Stimulated activated CD8-positive, alpha-beta memory T cell treated with anti-CD3 and anti-CD28 coated beads, Interleukin-7, amount 100 ng/mL, for 24 hours (primary cell): ENCODE measurements around the gene CFAP161.
"Not testable (repeated sequence)": the region's sequence is repeated elsewhere in the genome, so short reads cannot be mapped to it uniquely, and the experiment has no call there.

Experiments used
- DNase-seq: peaks from one replicate; pipeline ENCODE4 v3.0.0-alpha.2; 2020; ENCODE audit warnings: low read depth

The CFAP161 gene

DNA sequence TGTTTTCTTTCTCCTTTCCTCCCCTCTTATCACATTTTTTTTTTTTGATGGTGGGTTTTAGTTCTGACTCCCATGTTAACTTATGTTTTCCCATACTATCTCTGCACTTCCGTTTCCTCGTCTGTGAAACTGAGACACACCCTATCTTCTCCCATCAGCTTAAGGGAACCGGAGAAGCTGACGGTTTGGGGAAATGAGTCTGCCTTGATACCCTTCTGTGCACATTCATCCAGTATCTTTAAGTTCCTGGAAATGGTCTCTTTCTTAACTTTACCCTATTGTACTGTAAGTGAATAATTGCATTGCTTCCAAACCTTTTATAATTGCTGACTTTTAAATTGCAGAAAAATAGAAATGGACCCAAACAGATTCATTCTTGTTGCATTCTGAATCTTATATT lies 26.2 kb upstream of the CFAP161 start:
- no peak for DNase-seq

- no peak for DNase-seq
Measured at GRCh38 chr15:81108427-81108826, 25.6 kb upstream of the CFAP161 start.

DNA sequence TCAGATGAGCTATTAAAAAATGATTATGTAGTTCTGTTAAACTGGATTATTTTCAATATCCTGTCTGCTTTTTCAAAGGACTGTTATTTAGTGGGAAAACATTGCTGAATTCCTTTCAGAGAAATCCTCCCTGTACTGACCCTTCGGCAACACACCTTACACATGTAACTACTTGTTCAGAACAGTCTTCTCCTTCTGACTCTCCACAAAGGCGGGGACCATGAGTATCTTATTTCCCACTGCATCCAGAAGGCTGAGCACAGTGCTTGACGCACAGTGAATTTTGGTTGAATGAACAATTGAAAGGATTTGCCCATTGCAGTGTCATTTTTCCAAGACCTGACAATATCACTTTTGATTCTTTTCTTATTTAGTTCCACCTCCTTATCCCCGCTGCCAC lies 23.1 kb upstream of the CFAP161 start:
- no peak for DNase-seq

GRCh38 chr15:81111510-81112470 lies 22.3 kb upstream of the CFAP161 start:
- DNase-seq: no peak

DNA sequence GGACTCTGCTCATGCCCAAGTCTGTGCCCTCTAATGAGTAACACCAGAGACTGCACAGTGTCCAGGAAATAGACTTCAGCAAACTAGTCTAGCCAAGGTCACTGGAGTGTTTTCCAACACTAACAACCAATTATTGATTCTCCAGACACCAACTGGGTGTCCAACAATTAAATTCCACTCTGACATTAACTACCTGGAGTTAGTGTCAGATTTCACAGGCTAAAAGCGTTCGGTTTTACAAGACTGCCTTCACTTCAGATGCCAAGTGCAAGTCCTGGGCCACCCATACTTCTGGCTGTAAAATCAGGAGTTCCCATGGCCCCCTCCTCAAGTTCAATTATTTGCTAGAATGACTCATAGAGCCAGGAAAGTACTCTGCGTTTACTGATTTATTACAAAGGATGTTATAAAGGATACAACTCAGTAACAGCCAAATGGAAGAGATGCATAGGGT lies 20.8 kb upstream of the CFAP161 start:
- DNase-seq: no peak

DNA sequence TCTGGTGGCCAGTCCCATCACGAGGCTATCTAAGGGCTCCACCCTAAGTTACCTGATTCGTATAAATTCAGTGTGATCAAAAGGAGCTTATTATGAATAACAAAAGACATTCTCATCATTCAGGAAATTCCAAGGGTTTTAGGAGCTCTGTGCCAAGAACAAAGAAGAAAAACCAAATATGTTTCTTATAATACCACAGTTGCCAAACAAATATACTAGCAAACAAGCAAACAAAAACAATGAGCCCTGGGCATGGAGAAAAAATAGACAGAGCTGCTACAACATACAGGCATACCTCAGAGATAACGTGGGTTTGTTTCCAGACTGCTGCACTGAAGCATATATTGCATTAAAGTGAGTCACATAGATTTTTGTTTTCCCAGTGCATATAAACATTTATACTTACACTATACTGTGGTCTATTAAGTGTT lies 20.2 kb upstream of the CFAP161 start:
- no peak for DNase-seq

DNA sequence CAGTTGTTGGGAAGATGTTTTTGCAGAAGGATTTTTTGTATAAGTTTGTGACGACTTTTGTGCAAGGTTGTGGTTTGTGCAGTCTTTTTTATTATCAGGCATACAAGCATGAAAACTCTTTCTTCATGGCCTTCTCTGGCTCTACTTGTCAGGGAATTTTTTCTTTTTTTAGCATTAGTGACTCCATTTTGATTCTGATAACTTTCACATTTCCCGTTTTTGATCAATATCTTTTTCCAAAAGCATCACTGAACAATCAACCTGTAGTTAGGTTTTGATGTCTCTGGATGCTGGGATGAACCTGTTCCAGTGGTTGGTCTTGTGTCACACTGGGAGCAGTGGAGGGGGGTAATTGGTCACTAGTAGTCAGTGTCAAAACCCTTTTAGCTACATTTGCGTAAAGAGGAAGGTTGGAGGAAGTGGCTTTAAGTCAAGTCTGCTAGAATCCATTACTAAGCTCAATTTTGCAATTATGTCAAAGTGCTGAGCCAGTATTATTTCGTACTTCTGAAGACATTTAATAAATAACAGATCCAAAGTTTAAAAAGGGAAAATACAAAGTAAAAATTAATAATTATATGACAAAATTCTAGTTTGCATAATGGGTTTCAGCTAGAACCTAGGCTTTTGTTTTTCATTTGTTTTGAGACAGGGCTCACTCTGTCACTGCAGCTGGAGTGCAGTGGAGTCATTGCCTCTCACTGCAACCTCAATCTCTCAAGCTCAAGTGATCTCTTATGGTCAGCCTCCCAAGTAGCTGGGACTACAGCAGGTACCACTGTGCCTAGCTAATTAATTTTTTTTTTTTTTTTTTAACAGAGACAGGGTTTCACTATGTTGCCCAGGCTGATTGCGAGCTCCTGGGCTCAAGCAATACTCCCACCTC lies 18.8 kb upstream of the CFAP161 start:
- no peak for DNase-seq

DNA sequence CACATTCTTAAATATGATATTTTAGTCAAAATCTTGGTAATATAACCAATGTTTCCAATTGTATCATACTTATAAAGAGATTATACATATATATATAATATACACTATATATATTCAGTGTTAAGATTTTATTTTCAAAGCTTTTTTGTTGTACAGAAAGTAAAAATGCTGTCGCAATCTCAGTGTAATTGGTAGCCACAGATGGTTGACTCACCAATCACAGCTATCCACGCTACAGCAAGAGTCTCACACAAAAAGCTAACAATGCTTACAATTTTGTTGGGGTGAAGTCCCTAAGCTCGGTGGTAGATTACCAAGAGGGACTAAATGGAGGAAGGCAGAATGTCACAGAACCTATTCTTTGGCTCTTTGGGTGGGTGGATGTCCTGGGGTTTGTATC lies 16.9 kb upstream of the CFAP161 start:
- DNase-seq: no peak

DNA sequence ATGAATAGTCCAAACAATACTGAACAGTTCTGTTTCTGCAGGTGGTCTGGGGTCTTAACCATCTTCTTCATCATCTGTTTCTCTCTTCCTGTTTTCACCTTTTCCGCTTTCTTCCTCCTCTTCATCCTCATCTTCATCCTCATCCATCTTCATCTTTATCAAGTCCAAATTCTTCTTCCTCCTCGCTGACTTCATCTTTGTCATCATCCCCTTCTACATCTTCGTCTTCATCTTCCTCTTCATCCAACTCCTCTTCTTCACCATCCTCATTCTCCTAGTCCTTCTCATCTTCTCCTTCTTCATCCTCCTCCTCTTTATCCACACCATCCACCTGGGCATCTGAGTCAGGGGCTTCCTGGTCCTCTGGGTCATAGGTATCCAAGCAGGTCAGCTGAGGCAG lies 16.5 kb upstream of the CFAP161 start:
- DNase-seq: no peak

DNA sequence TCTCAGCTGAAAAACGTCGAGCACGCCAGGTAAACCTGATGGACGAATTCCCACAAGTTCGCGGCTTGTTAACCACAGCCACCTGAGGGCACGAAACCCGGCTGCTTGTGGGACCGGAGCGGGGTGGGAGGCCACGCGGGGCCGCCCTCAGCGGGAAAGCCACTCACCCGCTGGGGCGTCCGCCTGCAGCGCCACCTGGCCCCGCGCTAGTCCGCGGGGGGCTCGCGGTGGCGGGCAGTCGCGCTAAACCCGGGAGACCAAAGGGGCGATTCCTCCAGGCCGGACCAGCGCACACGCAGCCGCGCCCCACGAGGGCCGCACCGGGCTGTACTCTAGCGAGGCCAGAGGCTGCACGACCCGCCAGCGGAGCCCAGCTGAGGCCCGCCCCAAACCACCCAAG lies 15.7 kb upstream of the CFAP161 start:
- DNase-seq: no peak

- no peak for DNase-seq
Measured at GRCh38 chr15:81120069-81120468, 14.0 kb upstream of the CFAP161 start.

DNA sequence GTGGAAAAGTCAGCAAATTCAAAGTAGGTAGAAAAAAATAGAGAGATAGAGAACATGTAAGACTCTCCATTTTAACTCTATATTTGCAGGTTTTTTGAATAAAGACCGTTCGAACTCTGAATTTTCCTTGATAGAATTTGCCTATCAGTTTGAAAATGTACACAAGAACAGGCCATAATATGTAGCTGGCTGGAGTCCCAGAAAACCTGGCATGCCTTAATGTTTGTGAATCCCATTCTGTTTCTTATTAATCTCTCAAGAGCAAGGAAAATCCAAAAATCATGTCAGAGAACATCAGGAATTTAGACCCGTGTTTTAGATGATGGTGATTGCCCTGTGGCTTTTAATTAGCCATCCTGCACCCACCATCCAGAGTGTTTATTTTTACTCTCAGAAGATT lies 7.2 kb upstream of the CFAP161 start:
- no peak for DNase-seq

GRCh38 chr15:81141478-81141877 lies 7.4 kb downstream of the CFAP161 start:
- DNase-seq: not testable (repeated sequence)

DNA sequence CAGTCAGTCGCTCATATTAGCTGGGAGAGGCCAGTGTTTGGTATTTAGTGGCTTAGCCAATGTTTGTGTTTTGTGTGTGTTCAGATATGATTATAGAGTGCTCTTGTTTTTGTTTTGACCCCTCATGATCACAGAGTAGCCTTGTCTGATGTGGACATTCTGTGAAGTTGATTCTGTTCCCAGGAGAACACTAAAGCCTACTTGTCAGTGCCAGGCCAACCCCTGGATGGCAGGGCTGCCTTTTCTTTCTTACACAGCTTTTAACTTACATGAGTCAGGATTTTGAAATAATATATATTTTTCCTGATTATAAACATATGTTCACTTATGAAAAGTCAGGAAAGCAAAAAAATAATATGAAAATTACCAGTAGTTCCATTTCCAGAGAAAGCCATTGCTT lies 11.9 kb downstream of the CFAP161 start:
- no peak for DNase-seq

DNA sequence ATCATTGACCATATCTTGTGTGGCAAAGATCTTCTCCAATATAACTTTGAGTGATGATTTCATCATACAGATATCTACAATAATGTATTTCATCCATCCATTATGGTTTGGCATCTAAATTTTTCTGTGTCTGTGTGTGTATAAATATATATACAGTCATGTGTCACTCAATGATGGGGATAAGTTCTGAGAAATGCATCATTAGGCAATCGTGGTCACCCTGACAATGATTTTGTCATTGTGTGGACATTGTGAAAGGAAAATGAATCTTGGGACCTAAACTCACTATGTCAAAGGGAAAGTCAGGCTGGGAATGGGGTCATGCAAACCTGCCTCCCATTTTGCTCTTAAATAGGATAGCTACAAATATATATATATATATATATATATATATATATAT lies 12.4 kb downstream of the CFAP161 start:
- DNase-seq: no peak

GRCh38 chr15:81151389-81151788 lies 17.3 kb downstream of the CFAP161 start:
- no peak for DNase-seq

- DNase-seq: no peak
Measured at GRCh38 chr15:81152339-81152738, 18.3 kb downstream of the CFAP161 start.

- DNase-seq: no peak
Measured at GRCh38 chr15:81152799-81153198, 18.7 kb downstream of the CFAP161 start.

DNA sequence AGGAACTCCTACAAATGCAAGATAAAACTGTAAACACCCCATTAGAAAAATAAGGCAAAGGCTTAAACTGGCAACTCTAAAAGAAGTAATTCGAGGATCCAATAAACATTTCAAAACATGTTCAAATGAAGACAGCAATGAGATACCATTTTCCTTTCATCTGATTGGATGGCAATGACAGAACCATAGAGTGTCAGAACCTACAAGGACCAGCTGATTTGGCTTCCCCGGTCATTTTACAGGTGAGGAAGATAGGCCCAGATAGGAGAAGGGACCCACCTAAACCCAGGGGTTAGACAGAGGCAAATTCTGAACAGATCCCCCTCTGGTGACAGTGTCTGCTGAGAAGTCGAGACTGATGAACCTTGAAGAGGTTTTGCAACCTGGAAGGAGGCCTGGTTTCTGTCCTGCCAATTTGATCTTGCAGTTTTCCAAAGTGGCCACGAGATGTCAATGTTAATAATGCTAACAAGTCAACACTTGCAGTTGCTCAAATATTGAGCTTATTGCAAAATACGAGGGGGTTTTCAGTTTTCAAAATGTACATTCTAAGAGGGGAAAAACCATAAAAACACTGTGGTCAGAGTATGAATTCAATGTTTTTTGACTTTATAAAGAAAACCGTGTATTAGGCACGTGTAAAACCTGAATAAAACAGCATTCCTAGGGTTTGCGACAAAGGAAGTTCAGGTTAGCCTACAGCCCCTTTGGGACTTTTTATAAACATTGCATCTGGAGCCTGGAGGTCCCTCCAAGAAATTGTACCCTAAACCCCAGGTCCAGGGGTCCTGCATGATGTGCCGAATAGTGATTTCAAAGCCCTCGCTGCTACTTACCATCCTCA lies 21.5 kb downstream of the CFAP161 start:
- DNase-seq: no peak

- DNase-seq: no peak
Measured at GRCh38 chr15:81156324-81156723, 22.3 kb downstream of the CFAP161 start.

DNA sequence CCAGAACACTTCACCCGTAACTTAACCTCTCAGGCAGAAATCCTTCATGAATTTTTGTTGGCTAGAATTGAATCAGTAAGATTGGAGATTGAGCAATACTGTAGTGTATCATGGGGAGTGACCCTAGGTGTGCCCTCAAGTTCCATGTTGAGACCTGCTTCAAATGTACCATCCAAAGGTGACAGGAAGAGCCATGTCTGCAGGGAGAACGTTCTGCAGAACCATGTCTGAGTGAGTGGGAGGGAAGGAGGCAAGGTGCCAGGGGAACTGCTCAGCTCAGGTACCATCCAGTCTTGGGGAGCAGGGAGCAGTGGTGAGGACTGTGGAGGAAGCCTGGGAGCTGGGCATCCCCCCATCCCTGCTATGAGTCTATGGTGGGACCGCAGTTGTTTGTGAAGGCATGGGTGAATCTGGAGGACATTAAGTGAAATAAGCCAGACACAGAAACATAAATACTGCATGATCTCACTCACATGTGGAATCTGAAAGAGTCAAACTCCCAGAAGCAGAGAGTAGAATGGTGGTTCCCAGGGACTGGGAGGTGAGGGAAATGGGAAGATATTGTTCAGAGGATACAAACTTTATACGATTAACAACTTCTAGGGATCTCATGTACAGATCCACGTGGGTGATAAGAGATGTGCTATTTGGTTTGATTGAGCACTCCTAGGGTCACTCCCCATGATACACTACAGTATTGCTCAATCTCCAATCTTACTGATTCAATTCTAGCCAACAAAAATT lies 23.3 kb downstream of the CFAP161 start:
- DNase-seq: no peak
